GM21786 (cell line): ENCODE results near the gene TRIM5.
"Not testable (repeated sequence)": the region's sequence is repeated elsewhere in the genome, so short reads cannot be mapped to it uniquely, and the experiment has no call there.

Experiments
- ATAC-seq: cut with Tn5 transposase; IDR thresholded peaks from one replicate; pipeline ENCODE4 v1.9.1; 2021; ENCODE audit not compliant: unreplicated experiment

TRIM5 gene, protein sequence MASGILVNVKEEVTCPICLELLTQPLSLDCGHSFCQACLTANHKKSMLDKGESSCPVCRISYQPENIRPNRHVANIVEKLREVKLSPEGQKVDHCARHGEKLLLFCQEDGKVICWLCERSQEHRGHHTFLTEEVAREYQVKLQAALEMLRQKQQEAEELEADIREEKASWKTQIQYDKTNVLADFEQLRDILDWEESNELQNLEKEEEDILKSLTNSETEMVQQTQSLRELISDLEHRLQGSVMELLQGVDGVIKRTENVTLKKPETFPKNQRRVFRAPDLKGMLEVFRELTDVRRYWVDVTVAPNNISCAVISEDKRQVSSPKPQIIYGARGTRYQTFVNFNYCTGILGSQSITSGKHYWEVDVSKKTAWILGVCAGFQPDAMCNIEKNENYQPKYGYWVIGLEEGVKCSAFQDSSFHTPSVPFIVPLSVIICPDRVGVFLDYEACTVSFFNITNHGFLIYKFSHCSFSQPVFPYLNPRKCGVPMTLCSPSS

DNA sequence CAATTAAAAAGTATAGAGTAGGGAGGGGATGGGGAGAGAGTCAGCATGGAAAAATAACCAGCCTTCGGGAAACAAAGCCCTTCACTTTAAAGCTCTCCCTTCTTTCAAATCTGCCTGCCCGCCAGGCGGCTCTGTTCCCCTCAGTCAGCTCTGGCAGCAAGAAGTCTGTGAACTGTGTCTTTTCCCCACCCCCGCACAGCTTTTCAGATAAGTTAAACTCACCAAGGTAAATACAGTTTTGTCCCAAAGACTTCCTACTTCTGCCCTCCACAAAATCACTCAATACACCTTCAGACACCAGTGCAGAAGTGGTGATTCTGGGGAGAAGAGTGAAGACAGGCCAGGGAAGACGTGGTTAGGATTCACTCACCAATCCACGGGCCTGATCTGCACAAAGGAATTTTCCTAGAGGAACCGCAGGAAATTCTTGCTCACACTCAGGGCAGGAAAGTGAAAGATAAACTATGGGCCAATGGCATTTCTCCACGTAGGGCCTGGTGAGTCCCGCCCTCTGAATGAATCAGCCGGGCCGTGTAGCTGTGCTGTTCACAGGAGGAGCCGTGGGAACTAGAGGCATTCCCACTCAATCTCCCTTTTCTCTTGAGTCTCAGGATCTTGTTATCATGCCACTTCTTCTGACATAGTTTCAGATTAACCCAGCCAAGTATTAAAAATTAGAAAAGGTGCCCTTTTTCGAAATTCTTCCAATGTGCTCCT, at the start of gene TRIM5:
TRIM5 (minus strand) TSS at position 429 of the 717 bp plus-strand sequence. CDS start 4,897 bp downstream, outside the sequence.
- ATAC-seq = peak; percentile 70

- no peak for ATAC-seq
Measured at GRCh38 chr11:5727691-5728090, 42.8 kb upstream of the TRIM5 start.

GRCh38 chr11:5726351-5726750, 41.5 kb upstream of the TRIM5 start:
- no peak for ATAC-seq

- ATAC-seq = no peak
Measured at GRCh38 chr11:5722622-5723021, 37.7 kb upstream of the TRIM5 start.

- ATAC-seq = no peak
Measured at GRCh38 chr11:5719703-5720495, 35.0 kb upstream of the TRIM5 start.

DNA sequence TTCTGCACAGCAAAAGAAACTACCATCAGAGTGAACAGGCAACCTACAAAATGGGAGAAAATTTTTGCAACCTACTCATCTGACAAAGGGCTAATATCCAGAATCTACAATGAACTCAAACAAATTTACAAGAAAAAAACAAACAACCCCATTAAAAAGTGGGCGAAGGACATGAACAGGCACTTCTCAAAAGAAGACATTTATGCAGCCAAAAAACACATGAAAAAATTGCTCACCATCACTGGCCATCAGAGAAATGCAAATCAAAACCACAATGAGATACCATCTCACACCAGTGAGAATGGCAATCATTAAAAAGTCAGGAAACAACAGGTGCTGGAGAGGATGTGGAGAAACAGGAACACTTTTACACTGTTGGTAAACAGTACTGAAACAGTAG, 31.6 kb upstream of the TRIM5 start:
- not testable (repeated sequence) for ATAC-seq

GRCh38 chr11:5713695-5714094, 28.8 kb upstream of the TRIM5 start:
- no peak for ATAC-seq

- ATAC-seq = peak; percentile 63
Measured at GRCh38 chr11:5712507-5712906, 27.6 kb upstream of the TRIM5 start.

GRCh38 chr11:5705688-5706087, 20.8 kb upstream of the TRIM5 start:
- no peak for ATAC-seq

GRCh38 chr11:5703741-5704536, 19.1 kb upstream of the TRIM5 start:
- peak; percentile 71 for ATAC-seq

- no peak for ATAC-seq
Measured at GRCh38 chr11:5701055-5701577, 16.2 kb upstream of the TRIM5 start.

GRCh38 chr11:5700421-5701054, 15.7 kb upstream of the TRIM5 start:
- no peak for ATAC-seq

DNA sequence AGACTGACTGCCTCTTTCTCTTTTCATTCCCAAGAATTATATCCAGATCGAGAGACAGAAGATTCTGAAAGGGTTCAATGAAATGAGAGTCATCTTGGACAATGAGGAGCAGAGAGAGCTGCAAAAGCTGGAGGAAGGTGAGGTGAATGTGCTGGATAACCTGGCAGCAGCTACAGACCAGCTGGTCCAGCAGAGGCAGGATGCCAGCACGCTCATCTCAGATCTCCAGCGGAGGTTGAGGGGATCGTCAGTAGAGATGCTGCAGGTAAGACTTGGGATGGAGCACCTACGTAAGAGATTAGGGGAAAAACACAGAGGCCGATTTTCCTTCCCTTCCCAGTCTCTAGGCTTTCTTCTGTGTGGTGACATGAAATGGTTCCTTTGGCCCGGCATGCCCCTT, 13.4 kb upstream of the TRIM5 start:
- no peak for ATAC-seq

DNA sequence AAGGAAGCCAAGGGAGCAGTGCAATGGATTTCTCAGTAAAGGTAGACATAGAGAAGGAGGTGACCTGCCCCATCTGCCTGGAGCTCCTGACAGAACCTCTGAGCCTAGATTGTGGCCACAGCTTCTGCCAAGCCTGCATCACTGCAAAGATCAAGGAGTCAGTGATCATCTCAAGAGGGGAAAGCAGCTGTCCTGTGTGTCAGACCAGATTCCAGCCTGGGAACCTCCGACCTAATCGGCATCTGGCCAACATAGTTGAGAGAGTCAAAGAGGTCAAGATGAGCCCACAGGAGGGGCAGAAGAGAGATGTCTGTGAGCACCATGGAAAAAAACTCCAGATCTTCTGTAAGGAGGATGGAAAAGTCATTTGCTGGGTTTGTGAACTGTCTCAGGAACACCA, 11.3 kb upstream of the TRIM5 start:
- no peak for ATAC-seq

DNA sequence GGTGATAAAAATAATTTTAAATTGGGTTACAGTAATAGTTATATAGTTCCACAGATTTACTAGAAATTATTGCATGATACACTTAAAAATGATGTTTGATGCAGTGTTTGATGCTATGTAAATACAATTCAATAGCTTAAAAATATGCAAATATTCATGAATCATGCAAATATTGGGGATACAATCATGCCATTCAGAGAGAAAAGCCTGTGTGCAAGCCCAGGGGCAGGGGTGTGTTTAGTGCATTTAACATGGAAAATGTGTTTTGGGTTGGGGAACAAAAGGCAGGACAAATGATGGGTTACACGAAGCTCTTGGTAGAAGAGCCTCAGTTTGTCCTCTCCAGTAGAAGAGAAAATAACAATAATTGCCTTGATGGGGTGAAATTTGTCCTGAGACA, 10.7 kb upstream of the TRIM5 start:
- no peak for ATAC-seq

DNA sequence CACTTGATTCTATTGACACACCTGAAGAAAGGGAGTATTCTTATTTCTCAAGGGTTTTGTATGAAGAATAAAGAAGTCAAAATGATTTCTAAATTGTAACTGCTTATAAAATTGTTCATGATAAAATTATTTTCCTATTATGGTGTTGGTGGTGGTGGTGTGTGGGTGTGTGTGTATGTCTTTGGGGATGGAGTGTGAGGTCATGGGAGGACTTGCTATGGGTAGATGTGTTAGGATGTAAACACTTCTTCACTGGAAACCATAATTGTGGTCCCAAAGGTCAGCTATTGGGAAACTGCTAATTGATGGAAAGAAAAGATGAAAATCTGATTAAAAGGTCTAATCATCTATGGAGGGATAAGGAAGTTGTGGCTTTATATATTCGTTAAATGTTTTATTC, 9.8 kb upstream of the TRIM5 start:
- ATAC-seq = no peak

- ATAC-seq = no peak
Measured at GRCh38 chr11:5691964-5692361, 7.1 kb upstream of the TRIM5 start.

DNA sequence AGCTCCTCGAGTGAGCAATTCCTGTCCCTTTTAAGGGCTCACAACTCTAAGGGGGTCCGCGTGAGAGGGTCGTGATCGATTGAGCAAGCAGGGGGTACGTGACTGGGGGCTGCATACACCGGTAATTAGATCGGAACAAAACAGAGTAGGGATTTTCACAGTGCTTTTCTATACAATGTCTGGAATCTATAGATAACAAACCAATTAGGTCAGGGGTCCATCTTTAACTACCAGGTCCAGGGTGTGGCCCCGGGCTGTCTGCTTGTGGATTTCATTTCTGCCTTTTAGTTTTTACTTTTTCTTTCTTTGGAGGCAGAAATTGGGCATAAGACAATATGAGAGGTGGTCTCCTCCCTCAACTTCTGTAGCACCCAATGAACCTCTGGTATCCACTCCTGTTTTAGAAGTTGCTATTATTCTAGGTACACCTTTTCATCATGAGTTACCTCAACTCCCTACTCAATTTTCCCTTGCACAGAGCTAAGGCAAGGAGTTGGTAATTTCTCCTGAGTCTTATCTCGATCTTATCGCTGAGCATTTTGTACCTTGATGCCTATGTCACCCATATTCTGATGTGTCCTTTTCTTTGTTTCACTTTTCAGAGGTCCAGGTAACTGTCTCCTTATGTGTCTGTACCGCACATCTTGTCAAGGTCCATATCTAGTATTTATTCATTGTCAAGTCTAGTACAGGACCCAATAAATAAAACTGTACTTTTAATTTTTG, 6.5 kb upstream of the TRIM5 start:
- not testable (repeated sequence) for ATAC-seq

DNA sequence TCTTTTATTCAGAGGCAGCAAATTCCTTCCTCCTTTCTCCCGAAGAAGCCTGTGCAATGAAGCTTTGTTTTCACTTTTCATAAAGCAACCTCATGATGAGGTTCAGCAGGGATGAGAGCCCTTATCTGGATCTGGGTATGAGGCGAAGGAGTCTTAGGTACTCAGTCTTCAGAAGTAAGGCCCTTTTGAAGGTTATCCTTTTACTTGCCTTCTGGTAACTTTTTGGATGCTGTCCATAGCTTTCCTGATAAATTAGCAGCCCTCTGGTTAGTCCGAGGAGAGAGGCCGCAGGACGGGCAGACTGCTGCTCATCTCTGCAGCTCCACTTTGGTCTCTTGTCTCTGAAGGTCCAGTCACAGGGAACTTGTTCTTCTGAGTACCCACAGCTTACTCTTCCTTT, 5.9 kb upstream of the TRIM5 start:
- ATAC-seq = no peak
